HG03520 (cell line): Measurements from ENCODE around the gene ADH1A.
"Not testable (repeated sequence)": the region's sequence is repeated elsewhere in the genome, so short reads cannot be mapped to it uniquely, and the experiment has no call there.

ENCODE experiments used
- ATAC-seq: cut with Tn5 transposase; IDR thresholded peaks from one replicate; pipeline ENCODE4 v1.9.1; 2021; ENCODE audit warnings: mild to moderate bottlenecking, moderate library complexity; ENCODE audit not compliant: unreplicated experiment

The ADH1A gene

GRCh38 chr4:99282731-99283130, 8.1 kb downstream of the ADH1A start:
- ATAC-seq: no peak

- no peak for ATAC-seq
Measured at GRCh38 chr4:99281261-99281660, 9.5 kb downstream of the ADH1A start.

- no peak for ATAC-seq
Measured at GRCh38 chr4:99276417-99276816, 14.4 kb downstream of the ADH1A start.

- no peak for ATAC-seq
Measured at GRCh38 chr4:99275885-99276284, 14.9 kb downstream of the ADH1A start.

GRCh38 chr4:99275050-99275449, 15.7 kb downstream of the ADH1A start:
- ATAC-seq: no peak

- no peak for ATAC-seq
Measured at GRCh38 chr4:99273704-99274103, 17.1 kb downstream of the ADH1A start.

GRCh38 chr4:99264927-99265326, 25.9 kb downstream of the ADH1A start:
- no peak for ATAC-seq

GRCh38 chr4:99252746-99253145, 38.0 kb downstream of the ADH1A start:
- no peak for ATAC-seq

- ATAC-seq: no peak
Measured at GRCh38 chr4:99248714-99249113, 42.1 kb downstream of the ADH1A start.

- ATAC-seq: no peak
Measured at GRCh38 chr4:99235955-99236354, 54.8 kb downstream of the ADH1A start.

- no peak for ATAC-seq
Measured at GRCh38 chr4:99234331-99235010, 56.3 kb downstream of the ADH1A start.

- ATAC-seq: not testable (repeated sequence)
Measured at GRCh38 chr4:99233397-99233796, 57.4 kb downstream of the ADH1A start.

- ATAC-seq: not testable (repeated sequence)
Measured at GRCh38 chr4:99228706-99229105, 62.1 kb downstream of the ADH1A start.

- not testable (repeated sequence) for ATAC-seq
Measured at GRCh38 chr4:99227646-99228045, 63.1 kb downstream of the ADH1A start.
